Stimulated activated CD4-positive, alpha-beta T cell treated with anti-CD3 and anti-CD28 coated beads, TNF-alpha, amount 100 ng/mL, for 24 hours (primary cell): ENCODE results near the gene KCNK3.
"Not testable (repeated sequence)": the region's sequence is repeated elsewhere in the genome, so short reads cannot be mapped to it uniquely, and the experiment has no call there.

Experiments
- DNase-seq, 3 experiments: peaks; one replicate each; pipeline ENCODE4 v3.0.0-alpha.2; 2020; ENCODE audit warnings: low read depth in 3 of 3

Gene KCNK3

DNA sequence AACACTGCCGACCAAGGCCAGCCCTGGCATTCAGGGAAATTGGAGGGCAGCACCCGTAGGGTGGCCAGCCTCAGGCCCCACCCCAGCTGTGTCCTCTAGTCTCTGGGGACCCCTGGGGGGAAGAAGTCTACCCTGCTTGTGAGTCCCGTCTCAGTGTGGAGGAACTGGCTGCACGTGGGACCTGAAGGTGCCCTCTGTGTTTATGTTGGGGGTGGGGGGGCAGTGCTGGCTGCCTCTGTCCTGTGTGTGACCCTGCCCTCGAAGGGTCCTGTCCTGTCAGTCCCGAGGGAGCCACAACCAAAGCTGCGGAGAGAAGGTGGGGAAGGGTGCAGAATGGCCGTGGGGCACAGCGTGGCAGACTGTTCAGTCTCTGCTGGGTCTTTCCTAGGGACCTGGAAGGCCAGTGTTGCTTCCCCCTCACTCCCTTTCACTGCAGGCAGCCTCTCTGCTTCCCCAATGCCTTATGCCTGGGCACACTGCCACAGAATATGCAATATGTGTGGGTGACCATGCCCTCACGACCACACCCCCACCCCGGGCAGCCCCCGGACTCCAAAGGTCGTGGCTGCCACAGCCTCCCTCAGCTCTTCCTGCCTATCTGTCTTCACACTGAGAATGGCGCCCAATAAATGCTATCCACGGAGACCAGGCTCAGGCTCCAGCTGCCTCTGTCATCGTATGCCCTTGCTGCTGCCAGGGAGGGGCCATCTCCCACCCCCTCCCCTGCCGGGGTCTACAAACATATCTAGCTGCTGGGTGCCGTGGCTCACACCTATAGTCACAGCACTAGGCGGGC is 38.2 kb downstream of the KCNK3 start:
- DNase-seq, result no peak

DNA sequence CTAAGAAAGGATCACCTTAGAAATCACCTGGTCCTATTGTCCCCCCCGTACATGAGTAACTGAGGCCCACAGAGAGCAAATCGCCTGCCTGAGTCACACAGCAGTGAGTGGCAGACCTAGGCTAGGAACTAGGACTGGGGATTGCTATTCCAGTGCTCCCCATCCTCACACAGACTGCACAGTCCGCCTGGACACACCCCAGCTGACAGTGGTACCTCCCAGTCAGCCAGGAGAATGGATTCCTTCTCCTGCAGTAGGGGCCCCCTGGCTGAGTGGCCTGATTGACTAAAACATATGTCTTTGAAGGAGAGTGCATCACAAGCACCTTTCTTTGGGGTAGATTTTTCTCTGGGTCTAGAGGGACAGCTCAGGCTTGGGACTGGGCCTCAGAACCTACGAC is 39.2 kb downstream of the KCNK3 start:
- no peak for DNase-seq

DNA sequence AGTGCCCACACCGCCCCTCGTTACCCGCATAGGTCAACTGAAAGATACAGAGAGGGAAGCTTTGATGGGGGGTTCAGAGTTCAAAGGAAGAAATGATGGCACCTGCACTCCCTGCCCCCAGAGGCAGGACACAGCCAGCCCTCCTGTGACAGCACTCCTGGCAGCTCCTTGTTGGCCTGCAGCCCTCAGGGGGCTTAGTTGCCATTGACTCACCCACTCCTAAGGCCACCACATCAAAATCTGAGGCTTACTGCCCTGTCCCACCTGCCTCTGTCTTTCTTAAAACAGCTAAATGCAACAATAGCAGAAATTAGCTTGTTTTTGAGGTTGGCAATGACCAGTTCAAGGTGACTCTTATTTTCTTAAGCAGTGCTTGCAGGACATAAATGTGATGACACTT is 39.9 kb downstream of the KCNK3 start:
- no peak for DNase-seq

DNA sequence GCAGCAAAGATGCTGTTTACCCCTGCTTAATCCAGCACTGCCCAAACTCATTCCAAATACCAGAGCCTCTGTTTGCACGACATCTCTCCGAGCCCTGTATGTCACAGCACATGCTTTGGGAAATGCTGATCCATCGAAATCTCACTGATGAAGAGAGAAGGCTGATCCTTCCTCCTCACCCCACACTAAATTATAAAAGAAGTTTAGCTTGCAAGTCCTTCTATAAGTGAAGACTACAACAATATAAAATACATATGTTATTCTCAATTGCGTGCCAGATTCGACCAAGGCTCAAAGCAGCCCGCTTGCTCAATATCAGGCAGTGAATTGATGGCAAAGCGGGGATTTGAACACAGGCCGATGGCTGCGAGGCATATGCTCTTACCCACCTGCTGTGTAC is 40.9 kb downstream of the KCNK3 start:
- DNase-seq, result no peak

DNA sequence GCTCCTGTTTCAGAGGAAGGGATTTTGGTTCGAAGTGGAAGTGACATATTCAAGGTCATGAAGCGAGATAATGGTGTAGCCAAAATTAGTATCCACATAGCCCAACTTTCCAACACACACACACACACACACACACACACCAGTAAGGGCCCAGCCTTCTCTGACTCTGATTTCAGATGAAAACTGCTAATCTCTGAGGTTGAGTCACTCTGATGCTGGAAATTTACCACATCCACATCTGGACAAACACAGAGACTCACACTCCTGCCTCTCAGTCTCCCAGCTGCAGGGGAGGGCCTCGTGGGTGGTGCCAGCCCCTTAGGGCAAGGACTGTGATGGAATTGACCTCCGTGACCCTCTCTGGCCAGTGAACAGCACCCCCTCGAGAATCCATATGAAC is 42.6 kb downstream of the KCNK3 start:
- DNase-seq, result no peak

DNA sequence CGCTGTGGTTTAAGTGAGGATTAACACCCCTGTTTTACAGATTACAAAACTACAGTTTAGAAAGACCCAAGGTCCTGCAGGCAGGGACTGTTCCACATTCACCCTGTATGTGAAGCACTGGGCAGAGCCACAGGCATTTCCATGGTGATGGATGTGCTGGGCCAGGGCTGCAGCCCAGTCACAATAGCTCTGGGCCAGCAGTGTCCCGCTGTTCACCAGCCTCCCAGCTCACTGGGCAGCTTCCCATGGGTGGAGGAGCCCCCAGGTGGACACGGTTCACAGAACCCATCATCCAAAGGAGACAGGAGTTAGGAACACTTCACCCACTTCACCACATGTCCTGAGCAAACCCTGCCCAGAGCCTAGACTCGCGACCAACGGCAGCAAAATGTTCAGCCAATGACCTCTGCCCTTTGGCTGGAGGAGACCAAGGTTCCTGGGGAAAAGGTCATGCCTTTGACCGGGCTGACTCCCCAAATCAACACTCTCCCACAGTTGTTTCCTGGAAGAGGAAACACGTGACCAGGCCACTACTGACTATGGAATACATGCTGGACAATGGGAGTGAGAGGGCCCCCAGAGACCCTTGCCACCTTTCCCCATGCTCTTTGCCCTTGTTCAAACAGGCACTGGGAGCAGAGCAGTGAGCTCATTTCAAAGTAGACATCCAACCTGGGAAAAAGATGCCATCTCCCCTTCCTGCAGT is 43.5 kb downstream of the KCNK3 start:
- no peak for DNase-seq

DNA sequence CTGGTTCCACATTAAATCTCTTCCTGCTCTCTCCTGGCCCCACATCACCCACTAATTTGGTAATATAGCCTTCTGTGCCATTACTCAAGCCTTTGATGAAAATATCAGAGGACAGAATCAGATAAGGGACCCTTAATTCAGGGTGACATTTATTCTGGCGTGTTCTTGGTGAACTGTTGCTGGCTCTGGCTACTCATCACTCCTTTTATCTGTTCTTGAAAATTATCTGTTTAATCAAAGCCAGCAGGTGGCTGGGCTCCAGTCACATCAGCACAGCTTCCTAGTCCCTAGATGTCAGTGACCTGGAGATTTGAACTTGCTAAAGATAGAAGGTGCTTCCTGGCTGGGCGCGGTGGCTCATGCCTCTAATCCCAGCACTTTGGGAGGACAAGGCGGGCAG is 44.7 kb downstream of the KCNK3 start:
- DNase-seq, result no peak

DNA sequence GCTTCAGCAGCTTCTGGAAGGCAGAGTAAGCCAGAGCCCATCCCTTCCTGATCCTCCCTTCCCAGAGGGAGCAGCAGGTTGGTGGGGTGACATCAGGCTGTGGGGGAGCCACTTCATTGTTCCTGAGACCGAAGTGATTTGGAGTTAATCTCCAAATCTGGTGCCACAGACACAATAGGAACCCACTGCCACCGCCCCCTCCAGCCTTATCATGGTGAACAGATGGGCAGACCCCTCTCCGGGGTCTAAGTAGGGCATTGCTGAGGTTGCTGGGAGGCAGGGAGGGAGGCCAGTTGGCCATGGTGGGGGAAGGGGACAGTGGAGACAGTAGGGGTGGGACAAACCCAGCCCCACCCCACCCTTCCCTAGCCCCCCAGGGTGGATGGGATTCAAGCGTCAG is 46.0 kb downstream of the KCNK3 start:
- no peak for DNase-seq

DNA sequence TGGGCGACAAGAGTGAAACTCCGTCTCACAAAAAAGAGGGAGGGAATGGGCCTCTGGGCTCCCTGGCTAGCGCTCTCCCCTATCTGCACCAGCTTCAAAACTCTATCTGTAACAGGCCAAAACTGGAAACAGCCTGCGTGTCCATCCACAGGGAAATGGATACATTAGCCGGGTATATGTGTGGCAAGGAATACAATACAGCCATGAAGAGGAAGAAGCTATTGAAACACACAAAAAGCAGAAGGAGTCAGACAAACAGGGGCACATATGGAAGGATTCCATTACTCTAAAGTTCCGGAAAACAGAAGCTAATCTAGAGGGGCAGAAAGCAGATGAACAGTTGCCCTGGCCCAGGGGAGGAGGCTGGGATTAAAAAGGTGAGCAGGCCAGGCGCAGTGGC is 47.0 kb downstream of the KCNK3 start:
- no peak for DNase-seq

DNA sequence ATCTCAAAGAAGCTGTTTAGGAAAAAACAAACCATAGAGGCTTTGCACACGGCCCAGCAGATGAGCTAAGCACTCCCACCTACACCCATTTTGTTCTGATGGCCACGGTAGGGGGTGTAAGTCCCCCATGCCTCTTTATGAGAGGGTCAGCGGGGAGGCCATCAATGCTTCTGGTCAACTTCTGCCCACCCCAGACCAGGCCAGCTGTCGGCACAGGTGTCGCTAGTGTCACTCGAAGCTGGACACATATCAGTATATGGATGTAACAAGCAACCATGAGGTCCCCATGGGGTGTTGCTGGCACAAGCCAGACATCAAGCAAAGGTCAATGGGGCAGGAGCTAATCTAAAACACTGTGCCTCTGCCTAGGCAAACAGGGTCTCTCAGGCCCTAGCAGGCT is 47.8 kb downstream of the KCNK3 start:
- no peak for DNase-seq

DNA sequence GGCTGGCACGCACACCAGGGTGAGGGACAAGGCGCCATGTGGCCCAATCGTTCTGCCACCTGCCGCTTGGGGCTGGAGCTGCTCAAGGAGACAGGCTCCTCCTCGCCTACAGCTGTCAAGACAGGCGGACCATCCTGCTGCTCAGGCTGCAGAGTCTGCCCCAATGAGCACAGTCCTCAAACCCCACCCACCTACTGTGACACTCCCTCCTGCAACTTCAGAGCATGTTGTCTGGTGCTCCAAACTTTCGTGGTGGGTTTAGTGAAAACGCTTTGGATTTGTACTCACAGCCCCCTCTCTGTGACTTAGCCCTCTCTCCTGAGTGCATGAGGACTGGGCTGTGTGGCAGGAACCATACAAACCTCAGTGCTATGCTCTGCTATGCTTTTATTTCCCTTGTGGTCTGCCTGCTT is 48.4 kb downstream of the KCNK3 start:
- no peak for DNase-seq

DNA sequence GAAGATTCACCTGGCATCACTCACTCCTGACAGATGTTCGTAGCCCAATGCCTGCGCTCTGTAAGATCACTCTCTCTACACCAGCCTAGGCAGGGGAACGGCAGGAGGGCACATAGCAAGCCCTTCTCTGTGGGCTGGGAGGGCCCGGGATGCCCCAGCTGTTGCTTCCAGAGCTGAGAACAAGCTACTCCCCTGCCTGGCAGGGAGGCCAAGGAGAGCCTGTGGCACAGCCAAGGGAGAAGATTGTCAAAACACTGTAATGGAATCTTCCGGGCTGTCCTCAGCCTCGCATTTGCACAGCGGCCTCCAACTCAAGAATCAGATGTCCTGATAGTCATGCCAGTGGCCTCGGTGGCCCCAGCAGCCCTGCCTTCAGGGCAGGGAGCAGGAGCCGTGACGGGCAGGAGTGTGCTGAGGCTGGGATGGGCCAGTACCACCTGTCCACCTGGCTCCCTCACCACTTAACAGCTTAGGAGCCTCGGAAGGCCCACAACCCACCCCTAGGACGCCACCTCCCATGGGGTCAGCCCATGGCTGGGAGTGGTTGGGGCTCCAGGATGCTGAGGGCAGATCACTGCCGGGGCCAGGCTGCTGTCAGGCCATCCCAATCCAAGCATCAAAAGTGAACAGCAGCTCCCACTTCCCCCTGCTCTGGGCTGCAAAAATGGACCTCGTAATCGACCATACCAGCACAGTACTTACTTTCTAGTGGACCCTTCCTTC is 49.7 kb downstream of the KCNK3 start:
- no peak for DNase-seq

DNA sequence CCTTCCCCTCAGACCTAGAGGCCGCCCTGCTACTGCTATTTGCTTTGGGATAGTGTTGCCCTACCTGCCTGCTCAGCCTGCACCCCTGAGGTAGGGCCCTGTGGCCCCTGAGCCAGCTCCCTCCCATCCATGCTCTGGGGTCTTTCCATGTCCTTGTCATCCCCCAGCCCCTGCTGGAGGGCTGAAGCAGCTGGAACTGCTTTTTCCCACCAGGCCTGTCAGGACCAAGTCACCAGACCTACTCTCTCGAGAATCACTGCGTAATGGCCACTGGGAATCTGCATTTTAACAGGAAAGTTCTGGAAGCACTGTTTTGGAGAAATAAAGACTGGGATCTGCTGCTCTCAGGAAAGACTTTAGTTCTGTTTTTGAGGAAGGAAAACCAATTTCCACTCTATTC is 51.3 kb downstream of the KCNK3 start:
- DNase-seq, result no peak

DNA sequence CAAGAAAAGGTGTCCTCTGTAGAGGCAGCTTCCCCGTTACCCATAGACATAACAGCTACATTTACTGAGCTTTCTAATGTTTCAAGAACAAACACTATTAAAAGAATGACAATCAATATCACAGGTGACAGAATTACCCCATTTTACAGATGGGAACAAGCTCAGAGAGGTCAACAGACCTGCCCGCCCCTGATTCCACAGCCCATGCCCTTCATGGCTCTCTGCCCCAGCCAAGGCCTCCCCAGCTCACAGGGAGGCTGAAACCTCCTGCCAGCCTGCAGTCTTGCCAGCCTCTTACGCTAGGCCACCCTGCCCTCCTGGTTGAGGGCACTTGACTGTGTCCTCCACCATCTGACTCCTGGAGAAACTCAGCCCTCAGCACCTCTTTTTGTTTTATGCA is 52.4 kb downstream of the KCNK3 start:
- DNase-seq, result no peak

DNA sequence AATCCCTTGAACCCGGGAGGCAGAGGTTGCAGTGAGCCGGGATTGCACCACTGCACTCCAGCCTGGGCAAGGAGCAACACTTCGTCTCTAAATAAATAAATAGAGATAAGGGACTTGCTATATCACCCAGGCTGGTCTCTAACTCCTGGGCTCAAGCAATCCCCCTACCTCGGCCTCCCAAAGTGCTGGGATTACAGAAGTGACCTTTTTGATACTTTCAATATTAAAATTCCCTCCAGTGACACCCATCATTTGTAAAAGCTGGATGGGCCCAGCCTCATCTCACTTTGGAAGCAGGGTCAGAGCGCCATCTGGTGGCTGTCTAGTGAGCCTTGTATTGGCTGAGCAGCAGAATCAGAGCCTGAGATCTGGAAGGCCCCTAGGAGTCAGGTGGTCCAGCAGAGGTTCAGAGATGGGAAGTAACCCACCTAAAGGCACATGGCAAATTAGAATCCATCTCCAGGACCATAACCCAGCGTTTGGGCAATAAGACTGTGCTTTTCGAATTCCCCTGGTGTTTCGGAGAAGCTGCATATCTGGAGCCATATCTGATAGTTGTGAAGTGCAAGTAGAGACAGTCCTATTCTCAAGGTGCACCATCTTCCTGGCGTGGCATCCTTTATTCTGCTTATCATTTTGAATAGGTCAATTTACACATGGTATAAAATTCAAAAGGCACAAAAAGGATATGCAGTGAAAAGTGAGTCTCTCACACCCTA is 53.2 kb downstream of the KCNK3 start:
- DNase-seq, result peak; percentile 67 to 77 (median 76)

DNA sequence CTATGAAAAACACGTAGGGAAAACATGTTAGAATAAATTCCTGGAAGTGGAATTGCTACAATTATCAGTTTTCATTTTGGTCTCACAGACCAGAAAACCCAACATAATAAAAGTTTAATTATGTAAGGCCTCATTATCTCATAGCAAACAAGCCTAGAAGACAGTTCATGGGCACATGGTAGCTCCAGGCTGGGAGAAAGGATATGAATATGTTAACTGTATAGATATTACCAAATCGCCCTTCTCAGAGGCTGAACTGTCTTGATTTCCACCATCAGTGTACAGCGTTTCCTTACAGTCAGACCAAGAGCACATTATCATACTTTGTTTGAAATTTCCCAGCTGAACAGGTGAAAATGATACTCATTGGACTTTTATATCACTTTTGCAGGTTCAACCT is 54.4 kb downstream of the KCNK3 start:
- DNase-seq, result no peak

DNA sequence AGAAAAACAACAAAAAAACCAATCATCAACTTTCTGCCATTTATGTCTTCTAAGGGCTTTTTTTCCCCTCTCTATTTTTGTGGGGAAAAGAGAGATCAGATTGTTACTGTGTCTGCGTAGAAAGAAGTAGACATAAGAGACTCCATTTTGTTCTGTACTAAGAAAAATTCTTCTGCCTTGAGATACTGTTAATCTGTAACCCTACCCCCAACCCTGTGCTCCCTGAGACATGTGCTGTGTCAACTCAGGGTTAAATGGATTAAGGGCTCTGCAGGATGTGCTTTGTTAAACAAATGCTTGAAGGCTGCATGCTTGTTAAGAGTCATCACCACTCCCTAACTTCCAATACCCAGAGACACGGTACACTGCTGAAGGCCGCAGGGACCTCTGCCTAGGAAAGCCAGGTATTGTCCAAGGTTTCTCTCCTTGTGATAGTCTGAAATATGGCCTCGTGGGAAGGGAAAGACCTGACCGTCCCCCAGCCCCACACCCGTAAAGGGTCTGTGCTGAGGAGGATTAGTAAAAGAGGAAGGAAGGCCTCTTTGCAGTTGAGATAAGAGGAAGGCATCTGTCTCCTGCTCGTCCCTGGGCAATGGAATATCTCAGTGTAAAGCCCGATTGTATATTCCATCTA is 57.4 kb downstream of the KCNK3 start:
- not testable (repeated sequence) for DNase-seq

DNA sequence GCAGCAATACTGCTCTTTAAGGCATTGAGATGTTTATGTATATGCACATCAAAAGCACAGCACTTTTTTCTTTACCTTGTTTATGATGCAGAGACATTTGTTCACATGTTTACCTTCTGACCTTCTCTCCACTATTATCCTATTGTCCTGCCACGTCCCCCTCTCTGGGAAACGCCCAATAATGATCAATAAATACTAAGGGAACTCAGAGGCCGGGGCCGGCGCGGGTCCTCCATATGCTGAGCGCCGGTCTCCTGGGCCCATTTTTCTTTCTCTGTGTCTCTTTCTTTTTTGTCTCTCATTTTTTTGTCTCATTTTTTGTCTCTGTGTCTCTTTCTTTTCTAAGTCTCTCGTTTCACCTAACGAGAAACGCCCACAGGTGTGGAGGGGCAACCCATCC is 57.9 kb downstream of the KCNK3 start:
- DNase-seq, result not testable (repeated sequence)

DNA sequence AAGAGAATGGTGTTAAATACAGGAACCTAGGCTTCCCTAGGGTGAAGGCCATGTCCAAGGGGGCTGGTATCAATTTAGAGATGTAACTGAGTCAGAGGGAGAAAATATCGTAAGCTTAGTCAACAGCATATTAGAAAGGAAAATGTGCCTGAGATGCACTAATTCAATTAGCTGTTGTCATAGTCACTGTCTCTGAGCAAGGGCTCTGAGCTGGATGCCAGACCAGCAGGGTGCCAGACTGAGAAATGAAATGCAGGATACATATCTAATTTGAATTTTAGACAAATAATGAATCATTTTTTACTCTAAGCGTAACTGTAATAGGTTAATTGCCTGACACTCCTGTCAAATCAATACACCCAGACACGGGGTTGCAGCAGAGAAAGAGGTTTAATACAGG is 60.1 kb downstream of the KCNK3 start:
- DNase-seq, result no peak

DNA sequence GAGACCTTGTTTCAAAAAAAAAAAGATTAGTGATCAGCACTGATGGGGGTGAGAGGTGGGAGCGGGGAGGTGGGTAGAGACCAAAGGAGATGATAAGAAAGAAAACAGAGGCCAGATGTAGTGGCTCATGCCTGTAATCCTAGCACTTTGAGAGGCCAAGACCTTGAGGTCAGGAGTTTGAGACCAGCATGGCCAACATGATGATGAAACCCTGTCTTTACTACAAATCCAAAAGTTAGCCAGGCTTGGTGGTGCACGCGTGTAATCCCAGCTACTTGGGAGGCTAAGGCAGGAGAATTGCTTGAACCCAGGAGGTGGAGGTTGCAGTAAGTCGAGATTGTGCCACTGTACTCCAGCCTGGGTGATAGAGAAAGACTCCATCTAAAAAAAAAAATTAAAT is 62.0 kb downstream of the KCNK3 start:
- no peak for DNase-seq

DNA sequence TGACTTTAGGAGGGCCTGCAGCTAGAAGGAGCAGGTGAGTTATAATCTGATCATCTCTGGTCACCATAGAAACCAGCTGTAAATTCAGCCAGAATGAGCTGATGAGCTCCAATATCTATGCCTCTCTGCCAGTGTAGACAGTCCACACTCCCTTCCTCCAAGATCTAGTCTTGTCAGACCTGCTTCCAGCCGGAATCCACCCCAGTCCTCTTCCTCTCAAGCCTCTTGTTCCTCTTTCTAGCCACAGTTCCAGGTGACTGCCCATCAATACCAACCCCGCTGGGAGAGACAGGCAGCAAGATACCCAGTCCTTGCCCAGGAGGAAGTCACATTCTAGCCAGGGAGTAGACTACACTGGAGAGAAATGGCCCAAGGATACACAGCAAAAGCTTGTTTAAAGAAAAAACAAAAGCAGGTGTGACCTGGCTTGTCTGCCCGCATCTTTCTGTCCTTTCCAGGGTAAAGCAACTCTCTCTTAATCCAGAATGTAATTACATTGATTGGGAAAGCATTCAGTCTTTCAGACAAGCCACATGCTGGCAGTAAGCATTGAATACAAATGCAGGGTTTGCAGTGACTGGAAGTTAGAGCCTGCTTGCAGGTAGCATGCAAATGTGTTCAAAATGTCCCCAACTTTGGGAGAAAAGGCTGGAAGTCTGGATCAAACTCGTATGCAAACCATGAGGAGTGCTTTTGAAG is 62.6 kb downstream of the KCNK3 start:
- no peak for DNase-seq
